Activated T-helper 17 cell treated with anti-CD3 and anti-CD28 coated beads, Interleukin-2, amount 50 U/mL, for 72 hours (primary cell): ENCODE data around the gene MBP. TPM values are rescaled to one million over a fixed set of nuclear protein-coding genes. Genes with fewer than 3 reads are reported as not detected.

Source experiments
- ATAC-seq: fragments of 150-1000 bp; cut with Tn5 transposase; replicated peaks from 2 replicates; pipeline ENCODE4 v1.10.0; 2021; ENCODE audit warnings: mild to moderate bottlenecking, moderate library complexity
- H3K27ac Mint-ChIP-seq: one replicate; pipeline ENCODE4 v1.8.0; 2022; ENCODE audit warnings: mixed read lengths
- H3K27me3 Mint-ChIP-seq: one replicate; pipeline ENCODE4 v1.8.0; 2022; ENCODE audit warnings: mixed read lengths
- H3K36me3 Mint-ChIP-seq: one replicate; pipeline ENCODE4 v1.8.0; 2022; ENCODE audit warnings: low read depth, mild to moderate bottlenecking, mixed read lengths
- H3K4me1 Mint-ChIP-seq: one replicate; pipeline ENCODE4 v1.8.0; 2022; ENCODE audit warnings: mixed read lengths
- H3K4me3 Mint-ChIP-seq: one replicate; pipeline ENCODE4 v1.8.0; 2022; ENCODE audit warnings: mild to moderate bottlenecking, mixed read lengths
- H3K9me3 Mint-ChIP-seq: one replicate; pipeline ENCODE4 v1.8.0; 2022; ENCODE audit warnings: mixed read lengths
- total RNA-seq, 2 donors: library from RNA; stranded (reverse); gene quantifications; one replicate each; pipeline ENCODE4 v1.2.3, GENCODE V29; 2022

The MBP gene
- total RNA-seq, 2 donors from 2014 or later = 55.7 to 66.5 TPM

- H3K4me3 Mint-ChIP-seq = no peak overlapping the region
- no peaks in the 10 kb centered on the region for H3K36me3 Mint-ChIP-seq
- ATAC-seq = no peak
- H3K27ac Mint-ChIP-seq = no peak overlapping the region
- peaks cover 4% of the 10 kb centered on the region for H3K27me3 Mint-ChIP-seq
- H3K4me1 Mint-ChIP-seq = peaks cover 6% of the 10 kb centered on the region
- no peaks in the 10 kb centered on the region for H3K9me3 Mint-ChIP-seq
Observed at GRCh38 chr18:77161961-77162360, 29.4 kb upstream of the MBP start.

GRCh38 chr18:77161383-77161782 is 28.8 kb upstream of the MBP start:
- Mint-ChIP-seq H3K9me3 (no peaks in the 10 kb centered on the region), H3K27ac (no peak overlapping the region), H3K36me3 (no peaks in the 10 kb centered on the region), H3K4me3 (no peak overlapping the region), H3K4me1 (peaks cover 6% of the 10 kb centered on the region), H3K27me3 (peaks cover 4% of the 10 kb centered on the region)
- no peak for ATAC-seq

GRCh38 chr18:77160515-77160914 is 27.9 kb upstream of the MBP start:
- no peak for ATAC-seq
- Mint-ChIP-seq H3K4me3 (no peak overlapping the region), H3K4me1 (peaks cover 6% of the 10 kb centered on the region), H3K36me3 (no peaks in the 10 kb centered on the region), H3K27me3 (peaks cover 4% of the 10 kb centered on the region), H3K9me3 (no peaks in the 10 kb centered on the region), H3K27ac (no peak overlapping the region)

GRCh38 chr18:77157312-77157711 is 24.7 kb upstream of the MBP start:
- ATAC-seq = no peak
- H3K4me1 Mint-ChIP-seq = no peaks in the 10 kb centered on the region
- H3K9me3 Mint-ChIP-seq = no peaks in the 10 kb centered on the region
- no peak overlapping the region for H3K27ac Mint-ChIP-seq
- no peaks in the 10 kb centered on the region for H3K36me3 Mint-ChIP-seq
- H3K4me3 Mint-ChIP-seq = no peak overlapping the region
- H3K27me3 Mint-ChIP-seq = no peaks in the 10 kb centered on the region

GRCh38 chr18:77155031-77155430 is 22.4 kb upstream of the MBP start:
- no peaks in the 10 kb centered on the region for H3K27me3 Mint-ChIP-seq
- H3K9me3 Mint-ChIP-seq = no peaks in the 10 kb centered on the region
- no peak overlapping the region for H3K27ac Mint-ChIP-seq
- ATAC-seq = no peak
- H3K36me3 Mint-ChIP-seq = no peaks in the 10 kb centered on the region
- H3K4me1 Mint-ChIP-seq = peaks cover 8% of the 10 kb centered on the region
- no peak overlapping the region for H3K4me3 Mint-ChIP-seq

- Mint-ChIP-seq H3K4me3 (no peak overlapping the region), H3K27ac (no peak overlapping the region), H3K9me3 (no peaks in the 10 kb centered on the region), H3K4me1 (peaks cover 8% of the 10 kb centered on the region), H3K36me3 (no peaks in the 10 kb centered on the region), H3K27me3 (no peaks in the 10 kb centered on the region)
- ATAC-seq = no peak
Observed at GRCh38 chr18:77153404-77153803, 20.8 kb upstream of the MBP start.

GRCh38 chr18:77151772-77152520 is 19.4 kb upstream of the MBP start:
- H3K9me3 Mint-ChIP-seq = no peaks in the 10 kb centered on the region
- no peak overlapping the region for H3K27ac Mint-ChIP-seq
- no peaks in the 10 kb centered on the region for H3K36me3 Mint-ChIP-seq
- H3K27me3 Mint-ChIP-seq = no peaks in the 10 kb centered on the region
- ATAC-seq = no peak
- peaks cover 13% of the 10 kb centered on the region for H3K4me1 Mint-ChIP-seq
- H3K4me3 Mint-ChIP-seq = no peak overlapping the region

GRCh38 chr18:77151033-77151771 is 18.6 kb upstream of the MBP start:
- H3K9me3 Mint-ChIP-seq = no peaks in the 10 kb centered on the region
- no peaks in the 10 kb centered on the region for H3K27me3 Mint-ChIP-seq
- ATAC-seq = peak; percentile 14
- no peaks in the 10 kb centered on the region for H3K36me3 Mint-ChIP-seq
- peaks cover 13% of the 10 kb centered on the region for H3K4me1 Mint-ChIP-seq
- H3K4me3 Mint-ChIP-seq = no peak overlapping the region
- H3K27ac Mint-ChIP-seq = peak overlapping the region; percentile 8

GRCh38 chr18:77150588-77150987 is 18.0 kb upstream of the MBP start:
- Mint-ChIP-seq H3K36me3 (no peaks in the 10 kb centered on the region), H3K27ac (no peak overlapping the region), H3K27me3 (no peaks in the 10 kb centered on the region), H3K9me3 (no peaks in the 10 kb centered on the region), H3K4me3 (no peak overlapping the region), H3K4me1 (peaks cover 13% of the 10 kb centered on the region)
- no peak for ATAC-seq

- H3K4me3 Mint-ChIP-seq = no peak overlapping the region
- H3K36me3 Mint-ChIP-seq = no peaks in the 10 kb centered on the region
- peaks cover 20% of the 10 kb centered on the region for H3K4me1 Mint-ChIP-seq
- H3K27ac Mint-ChIP-seq = no peak overlapping the region
- H3K27me3 Mint-ChIP-seq = no peaks in the 10 kb centered on the region
- peaks cover 5% of the 10 kb centered on the region for H3K9me3 Mint-ChIP-seq
- ATAC-seq = peak; percentile 66
Observed at GRCh38 chr18:77148289-77148688, 15.7 kb upstream of the MBP start.

GRCh38 chr18:77147418-77147852 is 14.9 kb upstream of the MBP start:
- H3K36me3 Mint-ChIP-seq = no peaks in the 10 kb centered on the region
- peaks cover 9% of the 10 kb centered on the region for H3K9me3 Mint-ChIP-seq
- H3K27me3 Mint-ChIP-seq = no peaks in the 10 kb centered on the region
- H3K27ac Mint-ChIP-seq = peak overlapping the region; percentile 58
- H3K4me1 Mint-ChIP-seq = peaks cover 20% of the 10 kb centered on the region
- H3K4me3 Mint-ChIP-seq = peak overlapping the region; percentile 26
- ATAC-seq = peak; percentile 86

- H3K27me3 Mint-ChIP-seq = no peaks in the 10 kb centered on the region
- no peaks in the 10 kb centered on the region for H3K36me3 Mint-ChIP-seq
- peaks cover 13% of the 10 kb centered on the region for H3K9me3 Mint-ChIP-seq
- ATAC-seq = no peak
- peaks cover 19% of the 10 kb centered on the region for H3K4me1 Mint-ChIP-seq
- H3K27ac Mint-ChIP-seq = no peak overlapping the region
- H3K4me3 Mint-ChIP-seq = no peak overlapping the region
Observed at GRCh38 chr18:77146249-77147080, 13.9 kb upstream of the MBP start.

- H3K27ac Mint-ChIP-seq = no peak overlapping the region
- no peaks in the 10 kb centered on the region for H3K27me3 Mint-ChIP-seq
- H3K4me1 Mint-ChIP-seq = peaks cover 23% of the 10 kb centered on the region
- no peak overlapping the region for H3K4me3 Mint-ChIP-seq
- peaks cover 13% of the 10 kb centered on the region for H3K9me3 Mint-ChIP-seq
- H3K36me3 Mint-ChIP-seq = no peaks in the 10 kb centered on the region
- no peak for ATAC-seq
Observed at GRCh38 chr18:77145364-77145901, 12.8 kb upstream of the MBP start.

- ATAC-seq = no peak
- H3K9me3 Mint-ChIP-seq = peaks cover 13% of the 10 kb centered on the region
- no peaks in the 10 kb centered on the region for H3K36me3 Mint-ChIP-seq
- H3K4me1 Mint-ChIP-seq = peaks cover 32% of the 10 kb centered on the region
- H3K27ac Mint-ChIP-seq = no peak overlapping the region
- H3K27me3 Mint-ChIP-seq = no peaks in the 10 kb centered on the region
- H3K4me3 Mint-ChIP-seq = no peak overlapping the region
Observed at GRCh38 chr18:77144451-77145118, 12.0 kb upstream of the MBP start.
